ENCODE measurements around the gene PAX8. TPM values are rescaled to one million over a fixed set of nuclear protein-coding genes. Genes with fewer than 3 reads are reported as not detected.

Gene PAX8
- total RNA-seq, 1 donor: 0.09 TPM

DNA sequence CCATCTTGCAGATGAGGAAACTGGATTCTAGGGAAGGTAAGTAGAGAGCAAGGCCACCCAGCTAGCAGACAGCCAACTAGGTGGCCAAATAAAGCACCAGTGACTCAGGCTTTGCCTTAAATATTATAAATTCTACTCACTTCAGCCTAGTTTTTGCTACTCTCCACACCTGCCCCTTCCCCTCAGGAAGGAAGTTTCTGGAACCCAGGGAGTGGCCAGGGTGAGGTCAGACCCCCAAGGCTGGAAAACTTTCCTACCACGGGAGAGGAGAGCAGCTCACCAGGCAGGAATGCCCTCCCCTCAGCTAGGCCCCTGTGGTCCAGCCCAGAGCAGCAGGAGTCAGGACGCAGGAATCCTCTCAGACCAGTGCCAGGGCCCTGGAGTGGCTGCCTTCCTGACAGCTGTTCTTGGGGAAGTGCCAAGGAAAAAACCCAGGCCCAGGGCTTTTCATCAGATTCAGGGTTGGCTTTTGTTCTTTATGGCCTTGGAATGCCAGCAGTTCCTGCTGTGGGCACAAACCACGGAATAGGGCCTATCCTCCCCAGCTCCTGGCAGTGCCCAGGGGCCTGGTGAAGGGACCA lies 5.1 kb upstream of the PAX8 start:
- no peak overlapping the region for H3K4me3 ChIP-seq (ENCODE audit: low read depth, low read length)
- peak; percentile 87 for DNase-seq (ENCODE audit: low read depth)
- TF ChIP-seq, protein P1, sequence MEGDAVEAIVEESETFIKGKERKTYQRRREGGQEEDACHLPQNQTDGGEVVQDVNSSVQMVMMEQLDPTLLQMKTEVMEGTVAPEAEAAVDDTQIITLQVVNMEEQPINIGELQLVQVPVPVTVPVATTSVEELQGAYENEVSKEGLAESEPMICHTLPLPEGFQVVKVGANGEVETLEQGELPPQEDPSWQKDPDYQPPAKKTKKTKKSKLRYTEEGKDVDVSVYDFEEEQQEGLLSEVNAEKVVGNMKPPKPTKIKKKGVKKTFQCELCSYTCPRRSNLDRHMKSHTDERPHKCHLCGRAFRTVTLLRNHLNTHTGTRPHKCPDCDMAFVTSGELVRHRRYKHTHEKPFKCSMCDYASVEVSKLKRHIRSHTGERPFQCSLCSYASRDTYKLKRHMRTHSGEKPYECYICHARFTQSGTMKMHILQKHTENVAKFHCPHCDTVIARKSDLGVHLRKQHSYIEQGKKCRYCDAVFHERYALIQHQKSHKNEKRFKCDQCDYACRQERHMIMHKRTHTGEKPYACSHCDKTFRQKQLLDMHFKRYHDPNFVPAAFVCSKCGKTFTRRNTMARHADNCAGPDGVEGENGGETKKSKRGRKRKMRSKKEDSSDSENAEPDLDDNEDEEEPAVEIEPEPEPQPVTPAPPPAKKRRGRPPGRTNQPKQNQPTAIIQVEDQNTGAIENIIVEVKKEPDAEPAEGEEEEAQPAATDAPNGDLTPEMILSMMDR (IDR thresholded peaks at IDR 0.05; ENCODE audit: insufficient read depth, low read length): no peak

DNA sequence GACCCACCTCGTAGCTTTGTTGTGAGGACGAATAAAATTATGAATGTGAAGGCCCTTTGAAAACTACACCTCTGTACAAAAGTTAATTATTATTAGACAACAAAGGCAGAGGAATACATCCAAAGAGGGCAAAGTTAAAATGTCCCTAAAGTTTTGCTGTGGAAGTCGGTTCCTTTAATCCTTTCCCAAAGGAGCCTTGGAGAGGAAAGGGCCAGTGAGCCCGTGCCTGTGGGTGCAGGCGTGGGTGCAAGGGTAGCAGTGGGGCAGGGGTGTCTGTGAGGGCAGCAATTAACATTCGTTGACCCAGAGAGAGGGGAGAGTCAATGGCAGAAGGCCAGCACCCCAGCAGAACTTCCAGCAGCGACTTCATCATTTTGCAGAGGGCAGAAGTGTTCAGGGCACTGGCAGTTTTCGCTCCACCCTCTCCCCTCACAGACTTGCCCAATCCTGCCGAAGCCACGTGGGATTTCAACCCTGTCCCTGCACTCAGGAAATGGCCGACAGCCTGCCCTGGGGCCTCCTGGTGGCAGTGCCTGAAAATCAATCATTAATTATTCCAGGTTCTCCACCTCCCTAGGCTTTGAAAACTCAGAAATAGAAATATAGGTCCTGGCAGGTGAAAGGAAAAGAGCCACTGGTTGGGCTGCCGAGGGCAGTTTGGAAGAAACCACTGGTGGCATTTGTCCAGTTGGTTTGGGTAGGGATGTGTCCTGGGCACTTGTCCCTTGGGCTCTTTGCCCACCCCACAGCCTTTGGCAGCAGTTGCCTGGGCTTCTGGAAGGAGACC lies 4.2 kb upstream of the PAX8 start:
- TF ChIP-seq, protein P1 (IDR thresholded peaks at IDR 0.05; ENCODE audit: insufficient read depth, low read length): no peak
- H3K4me3 ChIP-seq (ENCODE audit: low read depth, low read length): no peak overlapping the region
- no peak for DNase-seq (ENCODE audit: low read depth)

DNA sequence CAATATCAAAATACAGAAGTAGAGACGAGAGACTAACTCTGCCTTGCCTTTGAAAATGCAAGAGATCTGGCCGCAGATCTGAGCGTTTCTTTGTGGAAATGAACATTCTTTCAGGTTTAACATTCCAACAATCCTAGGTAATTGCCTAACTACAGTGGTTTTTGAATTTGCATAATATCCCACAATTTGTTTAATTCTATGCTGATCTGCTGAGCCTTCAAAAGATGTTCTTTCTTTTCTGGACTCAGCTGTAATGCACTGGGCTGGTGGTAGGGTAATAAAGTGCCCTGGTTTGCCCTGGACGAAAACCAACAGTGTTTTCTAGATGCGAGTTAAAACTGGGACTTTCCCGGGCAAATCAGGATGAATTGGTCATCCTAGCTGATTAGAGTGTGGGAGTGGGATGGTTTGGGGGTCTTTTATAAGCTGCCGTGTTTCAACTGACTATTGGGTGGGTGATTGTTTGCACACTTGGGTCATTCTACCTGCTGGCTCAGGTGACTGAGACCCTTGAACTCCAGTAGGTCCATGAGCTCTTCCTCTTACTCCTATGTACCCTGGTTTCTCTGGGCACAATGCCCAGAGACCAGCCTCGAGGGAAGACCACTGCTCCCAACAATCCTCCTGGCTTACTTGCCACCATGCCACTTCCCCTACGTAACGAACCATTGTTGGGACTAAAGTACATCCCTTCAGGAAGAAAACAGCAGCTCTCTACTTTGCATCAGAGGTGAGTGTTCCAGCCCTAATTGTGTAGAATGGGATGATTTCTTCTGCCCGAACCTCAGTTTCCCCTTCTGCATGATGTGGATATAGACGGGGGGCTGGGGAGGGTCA lies 3.4 kb upstream of the PAX8 start:
- TF ChIP-seq, protein P1 (IDR thresholded peaks at IDR 0.05; ENCODE audit: insufficient read depth, low read length): no peak
- no peak for DNase-seq (ENCODE audit: low read depth)
- no peak overlapping the region for H3K4me3 ChIP-seq (ENCODE audit: low read depth, low read length)

DNA sequence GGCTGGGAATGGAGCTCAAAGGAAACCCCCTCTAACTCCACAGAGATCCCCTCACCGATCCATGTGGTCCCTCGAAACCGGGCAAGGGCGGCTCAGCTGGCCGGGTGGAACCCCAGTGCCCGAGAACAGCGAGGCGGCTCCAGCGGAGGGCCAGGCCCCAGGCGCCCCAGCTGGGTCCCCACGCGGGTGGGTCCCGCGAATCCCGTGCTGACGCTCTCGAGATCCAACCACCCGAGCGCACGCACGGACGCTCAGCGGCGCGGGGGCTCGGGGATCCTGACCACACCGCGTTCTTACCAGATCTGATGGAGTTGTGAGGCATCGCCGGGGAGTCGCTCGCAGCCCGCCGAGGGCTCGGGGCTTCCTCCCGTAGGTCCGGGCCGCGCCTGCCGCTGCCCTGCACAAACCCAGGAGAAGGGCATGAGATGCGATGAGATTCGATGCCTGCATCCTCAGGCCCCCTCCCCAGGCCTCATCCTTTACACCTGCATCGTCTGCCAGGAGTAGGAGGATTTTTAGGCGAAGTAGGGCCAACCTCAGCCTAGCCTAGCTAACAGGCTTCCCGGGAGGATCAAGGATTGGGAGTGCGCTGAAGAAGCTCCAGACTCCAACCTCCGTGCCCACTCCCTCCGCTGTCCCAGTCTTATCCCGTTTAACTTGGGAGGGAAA lies 514 bp downstream of the PAX8 start:
- DNase-seq (ENCODE audit: low read depth): no peak
- H3K4me3 ChIP-seq (ENCODE audit: low read depth, low read length): no peak overlapping the region
- TF ChIP-seq, protein P1 (IDR thresholded peaks at IDR 0.05; ENCODE audit: insufficient read depth, low read length): no peak

DNA sequence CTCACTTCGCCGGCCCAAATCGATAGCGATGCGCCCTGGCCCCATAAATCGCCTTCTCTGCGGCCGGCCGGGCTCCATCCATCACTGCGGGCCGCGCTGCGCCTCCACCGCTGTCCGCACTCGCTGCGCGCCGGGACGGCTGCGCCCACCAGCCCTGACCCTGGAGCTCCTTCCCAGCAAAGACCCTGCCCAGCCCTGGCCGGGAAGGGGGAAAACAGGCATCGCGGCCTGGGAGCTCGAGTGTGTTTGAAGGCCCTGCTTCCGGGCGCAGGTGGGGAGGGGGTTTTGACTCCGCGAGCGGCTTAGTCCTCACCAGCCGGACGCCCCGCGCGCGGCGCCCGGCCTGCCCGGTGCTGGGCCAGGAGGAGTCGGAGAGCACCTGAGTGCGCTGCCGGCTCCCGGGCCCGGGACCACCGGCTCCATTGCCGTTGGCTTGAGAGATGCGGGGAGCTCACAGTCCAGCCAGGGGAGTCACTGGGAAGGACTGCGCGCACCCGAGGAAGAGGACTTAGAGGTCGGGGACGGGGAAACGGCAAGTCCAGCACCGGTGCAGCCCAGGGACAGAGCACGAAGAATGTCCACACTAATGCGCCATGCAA lies 1.1 kb downstream of the PAX8 start:
- DNase-seq (ENCODE audit: low read depth): no peak
- H3K4me3 ChIP-seq (ENCODE audit: low read depth, low read length): no peak overlapping the region

More for the DNA sequence above, 1.1 kb downstream of the PAX8 start:
- TF ChIP-seq, protein P1 (IDR thresholded peaks at IDR 0.05; ENCODE audit: insufficient read depth, low read length): no peak

All from fibroblast of the aortic adventitia (primary cell).